GM19468 (cell line): ENCODE measurements around the gene MYL11.
"Not testable (repeated sequence)": the region's sequence is repeated elsewhere in the genome, so short reads cannot be mapped to it uniquely, and the experiment has no call there.

Experiments
- ATAC-seq: cut with Tn5 transposase; IDR thresholded peaks from one replicate; pipeline ENCODE4 v1.9.1; 2021; ENCODE audit warnings: mild to moderate bottlenecking, moderate library complexity, moderate number of reproducible peaks; ENCODE audit not compliant: unreplicated experiment; ENCODE audit errors: extremely low read depth

MYL11 gene

DNA sequence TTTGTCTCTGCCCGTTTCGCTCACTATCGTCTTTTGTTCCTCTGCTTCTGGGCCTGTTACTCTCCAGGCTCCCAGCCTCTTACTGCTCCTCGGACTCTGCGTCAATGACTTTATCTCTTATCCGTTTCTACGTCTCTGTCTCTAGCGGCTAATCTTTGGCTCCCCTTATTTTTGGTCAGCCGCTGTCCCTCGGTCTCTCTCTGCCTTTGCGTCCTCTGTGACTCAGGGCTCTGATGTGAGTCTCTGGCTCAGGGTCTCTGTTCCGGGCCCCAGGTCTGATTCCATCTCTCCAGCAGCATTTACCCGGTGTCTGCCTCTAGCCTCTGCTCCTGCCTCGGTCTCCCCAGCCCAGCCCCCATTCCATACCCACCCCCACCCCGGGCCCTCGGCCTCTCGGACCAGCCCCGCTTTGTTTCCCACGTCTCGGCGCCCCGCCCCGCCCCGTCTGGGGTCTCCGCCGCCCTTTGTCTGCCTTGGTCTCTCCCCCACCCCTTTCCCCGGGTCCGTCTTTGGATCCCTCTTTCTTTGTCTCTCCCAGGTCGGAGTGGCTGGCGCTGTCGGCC, 20.1 kb downstream of the MYL11 start:
- no peak for ATAC-seq

DNA sequence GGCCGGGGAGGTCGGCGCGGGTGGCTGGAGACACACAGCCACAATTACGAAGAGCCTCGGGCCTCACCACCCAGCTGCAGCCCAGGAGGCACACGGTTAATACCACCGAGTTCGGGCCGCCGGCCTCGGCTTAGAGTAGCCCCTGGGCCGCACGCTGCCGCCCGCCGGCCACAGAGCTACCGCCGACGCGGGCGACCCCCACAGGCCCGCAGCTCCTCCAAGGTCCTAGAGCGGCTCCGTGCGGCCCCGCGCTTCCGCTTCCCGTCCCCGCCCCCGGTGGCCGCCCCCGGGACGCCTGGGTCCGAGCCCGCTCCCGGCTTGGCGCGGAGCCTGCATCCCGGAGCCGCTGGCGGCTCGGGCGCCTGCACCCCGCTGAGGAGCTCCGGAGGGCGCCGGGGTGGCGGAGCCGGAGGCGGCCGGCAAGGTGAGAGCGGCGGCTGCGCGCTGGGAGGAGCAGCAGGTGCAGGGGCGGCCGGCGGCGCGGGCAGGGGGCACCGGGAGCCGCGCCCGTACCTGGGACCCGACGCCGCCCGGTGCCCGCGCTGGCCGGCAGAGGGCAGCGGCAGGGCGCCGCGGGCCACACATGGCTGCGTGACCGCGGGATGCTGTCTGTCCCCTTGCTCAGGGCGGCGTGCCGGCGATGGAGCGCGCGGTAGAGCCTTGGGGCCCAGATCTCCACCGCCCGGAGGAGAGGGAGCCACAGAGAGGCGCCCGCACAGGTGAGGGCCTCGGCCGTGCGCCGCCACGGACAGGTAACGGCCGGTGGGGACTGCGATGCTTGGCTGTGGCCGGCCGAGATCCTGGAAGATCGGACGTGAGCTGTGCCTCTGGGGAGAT, 20.8 kb downstream of the MYL11 start, which contains the start of gene ZNF48:
Gene ZNF48, plus strand, starts transcription at position 266 of the 837 bp plus-strand sequence. Its CDS starts 375 bp downstream, at position 641.
- ATAC-seq: no peak

DNA sequence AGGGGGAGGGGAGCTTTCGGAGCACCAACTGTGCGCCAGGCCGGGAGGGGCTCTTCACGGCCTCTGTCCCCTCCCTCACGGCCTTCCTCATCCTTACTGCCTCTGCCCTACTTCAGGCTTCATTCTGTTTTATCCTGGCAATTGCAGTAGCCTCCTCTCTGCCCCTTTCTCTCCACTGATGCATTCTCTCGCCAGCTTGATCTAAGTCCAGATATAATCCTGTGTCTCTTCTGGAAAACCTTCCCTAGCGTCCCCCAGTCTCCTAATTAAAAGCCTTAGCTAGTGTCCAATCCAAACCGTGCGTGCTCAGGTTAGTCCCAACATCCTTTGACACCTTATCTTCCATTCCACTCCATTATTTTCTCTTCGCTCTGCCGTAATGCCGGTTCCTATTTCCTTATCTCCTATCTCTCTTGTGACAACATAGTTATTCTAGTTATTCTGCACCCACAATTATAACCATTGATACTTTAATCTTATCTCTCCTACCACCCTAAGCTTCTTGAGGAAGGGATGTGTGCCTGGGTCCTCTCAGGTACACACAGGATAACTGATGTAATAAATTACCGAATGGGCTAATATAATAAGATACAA, 21.5 kb downstream of the MYL11 start:
- no peak for ATAC-seq

DNA sequence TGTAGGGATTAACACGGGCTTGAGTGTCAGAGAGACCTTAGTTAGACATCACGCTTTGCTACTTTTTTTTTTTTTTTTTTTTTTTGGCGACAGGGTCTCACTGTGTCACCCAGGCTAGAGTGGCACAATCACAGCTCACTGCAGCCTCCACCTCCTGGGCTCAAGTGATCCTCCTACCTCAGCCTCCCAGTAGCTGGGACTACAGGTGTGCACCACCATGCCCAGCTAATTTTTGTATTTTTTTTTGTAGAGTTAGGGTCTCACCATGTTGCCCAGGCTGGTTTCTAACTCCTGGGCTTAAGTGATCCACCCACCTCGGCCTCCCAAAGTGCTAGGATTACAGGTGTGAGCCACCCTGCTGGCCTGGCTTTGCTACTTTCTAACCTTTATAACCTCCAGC, 22.0 kb downstream of the MYL11 start:
- ATAC-seq: not testable (repeated sequence)

- no peak for ATAC-seq
Observed at GRCh38 chr16:30397056-30397455, 22.5 kb downstream of the MYL11 start.

GRCh38 chr16:30397776-30398660, 23.4 kb downstream of the MYL11 start:
- ATAC-seq: no peak

DNA sequence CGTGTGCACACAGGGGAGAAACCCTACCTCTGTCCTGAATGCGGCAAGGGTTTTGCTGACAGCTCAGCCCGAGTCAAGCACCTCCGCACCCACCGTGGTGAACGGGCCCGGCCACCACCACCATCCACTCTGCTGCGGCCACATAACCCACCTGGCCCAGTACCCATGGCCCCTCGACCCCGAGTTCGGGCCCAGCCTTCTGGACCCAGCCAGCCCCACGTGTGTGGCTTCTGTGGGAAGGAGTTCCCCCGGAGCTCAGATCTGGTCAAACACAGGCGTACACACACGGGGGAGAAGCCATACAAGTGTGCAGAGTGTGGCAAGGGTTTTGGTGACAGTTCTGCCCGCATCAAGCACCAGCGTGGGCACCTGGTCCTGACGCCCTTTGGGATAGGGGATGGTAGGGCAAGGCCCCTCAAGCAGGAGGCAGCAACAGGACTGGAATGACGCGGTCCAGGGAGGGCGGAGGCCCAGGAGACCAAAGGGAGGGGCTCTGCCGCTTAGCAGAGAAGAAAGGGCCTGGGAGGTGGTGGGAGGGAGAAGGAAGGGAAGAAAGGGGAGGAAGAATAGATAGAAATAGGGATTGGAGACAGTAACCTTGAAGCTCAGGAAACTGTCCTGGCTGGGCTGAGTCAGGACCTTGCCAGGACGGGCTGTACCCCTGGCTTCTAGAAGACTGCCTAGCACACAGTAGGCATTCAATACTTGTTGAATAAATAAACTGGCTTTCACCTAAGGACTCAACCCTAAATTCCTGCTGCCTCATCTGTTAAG, 24.2 kb downstream of the MYL11 start:
- no peak for ATAC-seq

- no peak for ATAC-seq
Observed at GRCh38 chr16:30399435-30400186, 25.0 kb downstream of the MYL11 start.

- ATAC-seq: no peak
Observed at GRCh38 chr16:30401768-30402425, 27.3 kb downstream of the MYL11 start.

- no peak for ATAC-seq
Observed at GRCh38 chr16:30406795-30407101, 32.1 kb downstream of the MYL11 start.

DNA sequence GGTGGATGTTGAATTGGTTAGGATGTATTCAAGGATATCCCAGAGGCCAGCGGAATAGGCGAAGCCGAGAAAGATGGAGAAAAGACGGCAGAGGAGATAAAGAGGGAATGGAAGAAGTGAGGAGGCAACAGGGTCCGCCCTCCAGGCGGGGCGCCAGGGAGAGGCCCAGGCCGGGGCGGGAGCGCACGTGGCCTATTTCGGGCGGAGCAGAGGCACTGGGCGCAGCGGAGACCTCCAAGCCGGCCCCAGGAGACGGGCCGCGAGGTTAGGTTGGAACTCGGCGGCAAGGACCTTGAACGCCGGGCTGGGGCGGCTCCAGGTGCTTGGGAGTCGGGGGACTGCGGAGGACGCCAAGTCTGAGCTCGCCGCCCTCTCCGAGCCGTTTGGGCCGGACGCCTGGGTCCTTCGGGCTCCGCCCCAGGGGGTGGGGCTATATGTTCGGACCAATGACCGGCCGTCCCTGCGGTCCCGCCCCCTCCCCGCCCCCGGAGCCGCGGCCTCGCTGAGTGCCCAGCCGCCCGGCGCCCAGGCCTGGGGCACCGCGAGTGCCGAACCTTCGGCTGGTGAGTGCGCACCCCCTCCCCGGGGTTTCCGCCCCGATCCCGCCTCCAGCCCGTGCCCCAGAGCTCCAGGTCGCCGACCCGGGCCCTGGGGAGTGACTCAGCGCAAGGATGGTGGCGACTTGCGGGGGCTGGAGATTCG, 32.7 kb downstream of the MYL11 start, which contains the start of gene ZNF771:
Gene ZNF771, plus strand, starts transcription at position 505 of the 702 bp plus-strand sequence. CDS start 448 bp downstream, outside the sequence.
- ATAC-seq: no peak

GRCh38 chr16:30407804-30408534, 33.4 kb downstream of the MYL11 start:
- no peak for ATAC-seq

DNA sequence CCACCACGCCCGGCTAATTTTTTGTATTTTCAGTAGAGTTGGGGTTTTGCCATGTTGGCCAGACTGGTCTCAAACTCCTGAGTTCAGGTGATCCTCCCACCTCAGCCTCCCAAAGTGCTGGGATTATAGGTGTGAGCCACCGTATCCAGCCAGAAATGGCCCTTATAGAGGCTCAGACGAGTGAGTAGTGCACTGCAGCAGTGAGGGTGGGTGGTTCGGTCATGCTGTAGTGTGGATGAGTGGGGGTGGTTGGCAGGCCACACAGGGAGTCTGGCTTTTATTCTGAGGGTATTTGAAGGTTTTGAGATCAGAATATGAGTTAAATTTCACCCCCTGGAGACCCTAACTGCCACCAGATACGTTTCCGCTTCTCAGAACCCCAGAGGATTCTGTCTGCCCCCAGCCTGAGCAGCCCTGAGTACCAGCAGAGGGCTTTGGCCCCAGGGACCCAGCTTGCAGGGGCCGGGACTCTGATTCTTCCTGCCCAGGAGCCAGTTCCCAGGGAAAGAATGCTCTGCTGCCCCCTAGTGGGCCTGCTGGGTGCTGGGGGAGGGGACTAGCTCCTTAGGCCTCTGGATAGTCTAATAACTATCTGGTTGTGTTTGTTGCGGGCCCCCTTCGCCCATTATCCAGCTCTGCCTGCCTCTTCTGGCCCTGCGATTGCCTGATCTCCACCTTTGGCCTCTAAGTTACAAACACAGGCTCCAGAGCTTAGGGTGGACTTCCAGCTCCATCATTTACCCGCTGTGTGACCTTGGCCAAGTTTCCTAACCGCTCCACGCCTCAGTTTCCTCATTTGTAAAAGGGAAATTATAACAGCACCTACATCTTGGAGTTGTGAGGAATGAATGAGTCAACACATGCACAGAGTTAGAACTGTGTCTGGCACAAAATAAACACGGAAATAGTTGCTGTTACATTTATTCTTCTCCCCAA, 34.8 kb downstream of the MYL11 start:
- ATAC-seq: no peak

- no peak for ATAC-seq
Observed at GRCh38 chr16:30413112-30413806, 38.7 kb downstream of the MYL11 start.

DNA sequence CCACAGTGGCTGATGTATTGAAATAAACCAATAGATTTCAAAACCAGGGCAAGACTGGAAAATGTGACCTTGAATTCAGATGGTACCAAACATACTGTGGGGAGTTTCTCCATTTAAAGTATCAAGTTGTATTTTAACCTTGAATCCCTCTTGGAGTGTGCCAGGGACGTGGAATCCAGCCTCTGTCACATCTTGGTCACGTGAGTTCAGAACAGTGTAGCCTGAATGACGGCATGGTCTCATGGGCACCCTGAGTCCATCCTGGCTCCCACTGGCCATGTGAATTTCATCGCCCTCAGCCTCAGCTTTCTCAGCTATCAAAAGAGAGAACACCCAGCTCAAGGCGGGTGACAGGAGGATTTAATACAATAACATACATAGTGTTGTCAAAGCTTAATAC, 39.6 kb downstream of the MYL11 start:
- ATAC-seq: no peak
